M059J (cell line): Measurements from ENCODE around the gene LRRN2. TPM values are rescaled to one million over a fixed set of nuclear protein-coding genes. Genes with fewer than 3 reads are reported as not detected.
"Not testable (repeated sequence)": the region's sequence is repeated elsewhere in the genome, so short reads cannot be mapped to it uniquely, and the experiment has no call there.

ENCODE experiments used
- DNase-seq: peaks from one replicate; pipeline ENCODE4 v3.0.0-alpha.2; 2012; ENCODE audit warnings: low read depth
- total RNA-seq: library from RNA; depleted of rRNA; stranded (reverse); fragments of >200 nt; shearing (Covaris generic); gene quantifications from 2 replicates; pipeline ENCODE4 v1.2.3, GENCODE V29; 2014

LRRN2 gene
- total RNA-seq, 1 experiment from 2014 or later = 0.02 TPM

DNA sequence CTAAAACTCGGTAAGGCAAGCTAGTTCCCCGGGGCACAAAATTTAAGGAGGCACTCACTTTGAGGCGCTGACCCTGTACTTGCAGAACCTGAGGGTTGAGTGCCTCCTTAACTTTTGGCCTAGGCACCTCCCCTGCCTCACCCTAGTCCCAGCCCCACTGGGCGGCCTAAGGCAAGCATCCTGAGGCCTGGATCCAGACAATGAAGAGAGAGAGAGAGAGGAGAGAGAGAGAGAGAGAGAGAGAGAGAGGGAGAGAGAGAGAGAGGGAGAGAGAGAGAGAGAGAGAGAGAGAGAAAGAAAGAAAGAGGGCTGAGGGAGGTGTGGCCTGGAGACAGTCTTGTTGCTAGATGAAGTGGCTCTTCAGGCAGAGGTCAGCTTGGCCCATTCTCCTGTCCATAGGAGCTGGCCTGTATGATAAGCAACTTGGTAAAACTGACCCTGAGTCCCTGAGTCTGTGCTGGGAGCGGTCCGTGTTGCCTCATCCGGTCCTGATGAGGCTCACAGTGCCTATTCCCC lies 7.4 kb upstream of the LRRN2 start:
- no peak for DNase-seq

DNA sequence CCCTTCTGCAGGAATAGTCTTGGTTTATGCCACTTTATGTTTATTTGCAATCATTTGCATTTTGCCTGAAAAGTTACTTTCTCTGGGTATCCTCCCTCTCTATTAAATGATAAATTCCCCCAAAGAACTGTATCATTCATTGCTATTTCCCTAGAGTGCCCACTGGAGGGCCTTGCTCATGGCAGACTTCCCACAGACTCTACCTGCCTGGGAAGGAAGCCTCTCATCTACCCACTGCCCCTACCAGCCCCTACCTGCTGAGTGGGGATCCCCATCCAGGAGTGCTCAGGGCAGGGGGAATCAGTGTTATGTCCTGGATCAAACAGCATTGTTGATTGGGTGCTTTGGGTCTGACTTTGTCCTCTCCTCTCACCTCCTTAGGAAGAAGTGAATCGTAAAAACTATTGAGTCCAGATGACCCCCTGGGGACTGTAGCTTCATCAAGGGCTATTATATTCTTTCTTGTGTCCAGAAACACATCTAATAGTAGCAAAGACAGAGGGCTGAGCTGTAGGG lies 6.8 kb upstream of the LRRN2 start:
- no peak for DNase-seq

DNA sequence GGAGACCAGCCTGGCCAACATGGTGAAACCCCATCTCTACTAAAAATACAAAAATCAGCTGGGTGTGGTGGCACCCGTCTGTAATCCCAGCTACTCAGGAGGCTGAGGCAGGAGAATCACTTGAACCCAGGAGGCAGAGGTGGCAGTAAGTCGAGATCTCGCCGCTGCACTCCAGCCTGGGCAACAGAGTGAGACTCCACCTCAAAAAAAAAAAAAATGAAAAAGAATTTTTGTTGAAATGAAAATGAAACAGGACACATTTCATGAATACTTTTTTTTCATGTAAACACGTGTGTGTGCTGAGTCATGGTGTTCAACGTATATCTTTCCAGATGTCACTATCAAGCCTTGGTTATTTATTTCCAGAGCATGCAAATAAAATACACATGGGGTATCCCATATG lies 5.8 kb upstream of the LRRN2 start:
- DNase-seq = not testable (repeated sequence)

DNA sequence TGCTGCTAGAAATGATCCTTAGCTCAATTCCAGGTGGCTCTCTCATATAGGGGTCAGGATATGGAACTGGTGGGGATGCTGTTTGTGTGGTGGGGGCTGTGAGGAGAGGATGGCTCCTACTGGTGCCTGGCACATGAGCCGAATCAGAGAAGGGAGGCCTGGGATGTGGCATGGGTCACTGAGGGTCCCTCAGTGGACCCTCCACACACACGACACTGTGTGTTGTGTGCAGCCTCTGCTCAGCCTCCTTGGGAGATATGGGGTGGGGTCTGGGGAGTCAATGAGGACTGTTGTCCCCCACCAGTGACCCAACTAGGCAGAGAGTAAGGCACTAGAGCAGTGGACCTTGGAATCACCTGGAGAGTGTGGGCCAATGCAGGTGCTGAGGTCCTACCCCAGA lies 3.2 kb upstream of the LRRN2 start:
- DNase-seq = no peak

DNA sequence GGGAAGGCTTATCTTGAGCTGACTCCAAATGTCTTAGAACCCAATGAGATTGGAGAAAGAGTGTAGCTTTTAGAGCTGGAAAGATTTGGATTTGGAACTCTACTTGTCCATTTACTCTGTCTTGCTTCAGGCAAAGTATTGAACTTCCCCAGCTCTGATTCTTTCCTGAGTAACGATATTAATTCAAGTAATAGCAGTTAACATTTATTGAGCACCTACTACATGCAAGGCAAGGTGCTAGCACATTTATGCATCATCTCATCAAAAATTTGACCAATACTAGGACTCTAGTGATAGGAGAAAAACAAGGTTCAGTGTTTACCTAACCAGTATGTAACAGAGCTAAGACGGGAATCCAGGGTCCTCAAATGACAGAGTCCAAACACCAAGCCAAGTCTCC lies 2.5 kb upstream of the LRRN2 start:
- no peak for DNase-seq

DNA sequence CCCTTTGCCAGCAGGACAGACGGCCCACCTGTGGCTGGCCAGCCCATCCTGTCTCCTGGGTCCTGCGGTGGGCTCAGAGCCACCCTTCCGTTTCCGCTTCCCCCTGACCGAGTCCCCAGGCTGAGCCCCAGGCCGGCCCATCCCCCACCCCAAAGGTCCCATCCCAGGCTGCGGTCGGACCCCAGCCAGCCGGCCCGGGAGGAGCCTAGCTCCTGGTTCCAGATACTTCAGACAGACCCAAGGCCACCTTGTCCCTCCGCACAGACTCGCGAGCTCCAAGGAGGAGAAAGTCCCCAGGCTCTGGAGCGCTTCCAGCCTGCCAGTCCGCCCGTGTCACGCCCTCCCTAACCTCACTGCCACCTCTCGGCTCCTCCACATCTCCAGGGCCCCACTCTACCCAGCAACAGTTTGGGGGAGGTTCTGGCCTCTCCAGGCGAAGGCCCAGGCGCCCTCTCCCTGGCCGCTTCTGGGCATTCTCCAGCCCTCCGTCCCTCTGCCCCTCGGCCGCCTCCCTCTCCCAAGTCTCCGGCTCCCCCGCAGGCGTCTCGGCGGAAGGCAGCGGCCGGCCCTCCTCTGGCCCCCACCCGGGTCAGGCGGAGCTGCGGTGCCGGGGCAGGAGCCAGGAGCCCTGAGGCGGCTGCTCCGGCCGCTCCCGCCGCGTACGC lies 835 bp downstream of the LRRN2 start:
- peak; percentile 11 for DNase-seq

DNA sequence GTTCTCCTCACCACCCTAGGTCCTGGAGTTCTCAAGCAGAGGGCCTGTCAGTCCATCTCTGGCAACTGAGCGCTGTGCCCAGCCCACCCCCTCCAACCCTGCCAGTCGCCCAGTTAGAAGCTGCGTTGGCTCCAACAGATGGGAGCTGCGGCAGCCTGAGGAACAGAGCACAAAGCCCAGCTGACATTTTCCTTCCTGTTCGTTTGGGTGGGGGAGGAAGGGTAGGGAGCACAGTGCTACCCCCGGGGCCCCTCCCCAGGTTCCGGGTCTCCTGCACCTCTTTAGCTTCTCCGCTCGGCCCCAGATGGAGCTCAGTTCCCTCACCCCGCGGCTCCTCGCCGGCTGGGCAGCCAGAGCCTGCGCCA lies 1.4 kb downstream of the LRRN2 start:
- DNase-seq = no peak

DNA sequence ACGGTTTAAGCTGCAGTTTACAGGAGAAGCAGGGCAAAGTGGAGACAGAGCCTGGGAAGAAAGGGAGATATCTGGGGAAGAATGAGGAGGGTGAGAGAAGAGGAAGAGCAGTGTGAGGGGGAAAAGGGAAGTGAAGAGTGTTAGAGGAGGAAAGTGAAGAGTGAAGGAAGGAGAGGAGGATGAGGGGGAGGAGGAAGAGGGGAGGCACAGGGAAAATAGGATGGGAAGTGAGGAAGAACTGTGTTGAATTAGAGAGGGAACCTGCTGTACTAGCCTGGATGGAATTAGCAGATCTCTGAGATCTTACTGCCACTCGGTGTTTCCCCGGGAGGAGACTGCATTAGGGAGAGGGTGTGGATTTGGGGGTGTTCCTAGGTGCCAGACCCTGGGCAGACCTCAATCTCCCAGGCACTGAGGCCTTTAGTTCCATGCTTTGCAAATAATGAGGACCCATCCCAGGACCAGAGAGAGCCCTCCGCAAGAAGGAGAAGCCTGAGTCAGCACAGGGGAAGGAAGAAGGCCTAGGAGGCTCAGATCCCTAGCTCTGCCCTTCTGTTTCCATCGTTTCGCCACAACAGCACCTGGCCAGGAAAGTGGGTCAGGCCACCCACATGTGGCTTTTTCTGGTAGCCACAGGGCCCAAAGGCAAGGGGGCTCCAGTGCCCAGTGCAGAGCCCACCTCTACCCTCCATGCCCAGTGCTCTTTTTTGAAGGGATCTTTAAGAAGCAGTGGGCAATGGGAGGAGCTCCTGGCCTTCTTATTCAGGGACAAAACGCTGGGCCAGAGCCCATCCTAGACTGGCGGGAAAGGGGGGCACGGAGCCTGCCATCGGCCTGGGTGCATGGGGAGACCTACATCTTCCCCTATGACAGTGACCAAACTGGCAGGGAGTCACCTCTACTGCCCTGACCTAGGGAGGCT lies 2.0 kb downstream of the LRRN2 start:
- no peak for DNase-seq

DNA sequence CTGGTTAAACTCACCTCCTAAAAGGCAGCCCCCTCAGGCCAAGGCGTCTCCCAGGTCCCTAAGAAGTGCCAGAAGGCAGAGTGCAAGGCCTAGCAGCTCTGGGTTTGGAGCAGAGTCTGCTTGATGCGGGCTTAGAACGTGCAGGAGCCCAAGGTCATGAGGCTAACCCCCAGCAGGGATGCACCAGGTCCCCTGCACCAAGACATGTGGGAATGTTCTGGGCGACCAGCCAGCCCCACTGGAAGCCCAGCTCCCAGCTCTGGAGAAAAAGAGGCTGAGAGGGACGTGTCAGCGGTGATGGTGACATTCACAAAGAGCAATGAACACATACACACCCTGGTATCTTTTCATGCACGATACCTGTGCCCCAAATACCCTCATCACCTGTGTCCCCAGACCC lies 5.1 kb downstream of the LRRN2 start:
- no peak for DNase-seq

DNA sequence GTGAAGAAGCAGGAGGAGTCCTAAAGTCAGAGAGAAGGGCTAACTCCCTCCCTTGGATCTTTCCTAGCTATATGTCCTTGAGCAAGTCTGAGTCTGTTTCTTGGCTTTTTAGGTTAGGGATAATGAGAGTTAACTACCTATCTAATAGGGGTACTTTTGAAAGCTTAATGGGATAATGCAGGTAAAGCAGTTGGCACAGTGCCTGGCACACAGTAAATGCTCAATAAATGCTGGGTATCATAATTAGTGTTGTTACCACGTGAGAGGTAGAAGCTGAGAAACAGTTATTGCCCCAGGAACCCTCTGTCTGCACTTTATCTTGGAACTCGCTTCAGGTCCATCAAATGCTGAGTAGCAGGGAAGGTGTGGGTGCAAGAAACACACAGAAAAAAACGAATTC lies 5.5 kb downstream of the LRRN2 start:
- DNase-seq = no peak

DNA sequence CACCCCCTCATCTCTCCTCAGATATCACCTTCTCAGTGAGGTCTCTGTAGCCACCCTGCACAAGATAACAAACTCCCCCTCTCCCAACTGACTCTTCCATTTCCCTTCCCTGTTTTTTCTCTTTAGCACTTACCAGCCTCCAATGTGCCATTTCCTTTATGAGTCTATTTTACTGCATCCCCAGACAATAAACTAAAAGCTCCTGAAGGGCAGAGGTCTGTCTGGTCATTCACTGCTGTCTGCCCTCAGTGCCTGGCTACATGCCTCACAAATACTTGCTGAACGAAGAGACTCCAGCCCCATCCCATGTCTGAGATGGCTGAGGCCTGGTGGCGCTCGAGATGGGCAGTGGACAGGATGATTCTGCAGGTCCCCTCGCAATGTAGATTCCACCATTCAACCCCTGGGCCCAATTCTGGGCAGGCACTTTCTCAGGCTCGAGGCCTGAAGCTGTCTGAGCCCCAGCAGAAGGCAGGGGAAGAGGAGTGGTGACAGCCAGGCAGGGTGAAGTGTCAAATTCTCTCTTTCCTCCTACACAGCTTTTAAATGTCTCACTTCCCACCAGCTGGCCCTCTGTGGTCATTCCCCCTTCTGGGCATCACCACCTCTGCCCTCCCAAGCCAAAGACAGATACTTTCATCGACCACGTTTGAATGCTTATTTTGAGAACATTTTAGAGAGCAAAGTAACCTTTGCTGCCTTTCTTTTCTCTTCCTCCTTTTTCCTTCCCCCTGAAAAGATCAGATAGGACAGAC lies 6.6 kb downstream of the LRRN2 start:
- DNase-seq = no peak

DNA sequence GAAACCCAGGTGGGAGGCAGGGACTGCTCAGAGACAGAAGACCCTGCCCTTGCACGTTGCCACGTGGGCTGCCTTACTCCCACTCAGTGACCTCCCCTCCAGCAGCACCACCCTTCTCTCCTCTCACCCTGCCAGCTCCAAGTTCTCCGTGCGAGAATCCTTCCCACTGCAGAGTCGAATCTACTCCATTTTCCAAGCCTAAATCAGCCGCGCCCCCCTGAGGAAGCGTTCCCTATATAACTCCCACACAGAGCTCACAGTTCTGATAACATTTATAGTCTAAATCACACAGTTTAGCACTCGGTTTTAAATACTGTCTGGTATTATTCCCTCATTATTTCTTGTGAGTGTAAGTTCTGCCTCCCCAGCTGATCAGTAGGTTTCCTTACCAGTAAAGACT lies 7.7 kb downstream of the LRRN2 start:
- DNase-seq = no peak

DNA sequence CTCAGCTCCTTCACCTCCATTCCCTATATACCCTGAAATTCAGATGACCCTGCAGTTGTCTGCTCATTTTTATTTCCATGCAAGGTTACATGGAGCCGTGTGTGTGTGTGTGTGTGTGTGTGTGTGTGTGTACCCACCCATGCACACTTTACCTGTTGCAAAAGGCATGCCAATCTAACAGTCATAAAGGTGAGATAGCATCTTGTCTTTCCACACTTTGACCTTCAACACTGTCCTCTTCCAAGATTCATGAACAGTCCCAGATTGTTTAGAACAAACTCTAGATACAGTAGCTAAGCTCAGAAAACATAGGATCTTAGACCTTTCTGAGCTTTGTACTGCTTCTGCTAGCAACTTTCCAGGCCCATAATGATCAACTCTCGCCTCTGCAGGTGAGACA lies 9.5 kb downstream of the LRRN2 start:
- DNase-seq = no peak

DNA sequence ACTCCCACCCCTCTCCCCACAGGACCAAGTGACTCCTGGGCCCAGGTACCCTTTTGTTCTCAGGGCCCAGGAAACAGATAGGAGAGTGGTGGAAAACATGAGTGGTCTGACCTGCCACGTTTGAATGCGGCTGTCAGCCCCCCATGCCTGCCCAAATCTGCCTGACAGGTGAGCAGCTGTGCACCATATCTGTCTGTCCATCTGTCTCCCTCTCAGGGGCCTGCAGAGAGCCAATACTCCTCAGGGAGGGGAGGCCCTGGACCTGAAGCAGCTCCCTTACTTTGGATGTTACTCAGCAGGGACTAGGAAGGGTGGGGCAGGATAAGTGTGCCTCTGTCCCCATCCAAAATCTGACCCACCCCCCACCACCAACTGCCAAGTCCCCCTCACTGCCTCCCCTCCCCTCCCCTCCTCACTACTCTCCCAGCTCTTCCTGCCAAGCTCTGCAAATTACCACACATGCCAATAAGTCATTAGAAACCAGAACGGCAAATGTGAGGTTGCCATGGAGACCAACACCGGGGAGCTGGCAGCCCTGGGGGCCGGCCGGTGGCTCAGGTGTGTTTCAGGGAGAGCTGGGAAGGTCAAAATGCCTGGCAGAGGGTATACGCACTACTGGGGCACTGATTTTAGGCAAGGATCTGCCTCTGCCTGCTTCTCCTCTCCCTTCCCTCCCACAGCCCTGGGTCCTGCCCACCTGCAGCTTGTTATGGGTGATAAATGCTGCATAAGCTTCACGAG lies 11.5 kb downstream of the LRRN2 start:
- no peak for DNase-seq

DNA sequence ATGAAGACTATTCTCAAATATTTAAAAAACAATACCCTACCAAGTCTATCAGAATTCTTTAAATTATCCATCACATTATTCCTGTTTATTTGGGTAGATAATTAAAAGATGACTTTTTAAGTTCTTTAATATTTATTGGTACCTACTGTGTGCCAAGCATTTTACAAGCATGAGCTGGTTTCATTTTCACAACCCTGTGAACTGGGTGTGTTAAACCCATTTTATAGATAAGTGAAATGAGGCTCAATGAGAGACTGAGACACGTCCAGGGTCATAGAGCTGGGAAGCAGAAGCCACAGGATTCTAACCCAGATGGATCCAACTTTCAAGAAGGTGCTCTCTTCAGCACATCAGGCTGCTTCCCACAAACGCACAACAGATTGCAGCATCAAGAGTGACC lies 12.3 kb downstream of the LRRN2 start:
- DNase-seq = no peak

DNA sequence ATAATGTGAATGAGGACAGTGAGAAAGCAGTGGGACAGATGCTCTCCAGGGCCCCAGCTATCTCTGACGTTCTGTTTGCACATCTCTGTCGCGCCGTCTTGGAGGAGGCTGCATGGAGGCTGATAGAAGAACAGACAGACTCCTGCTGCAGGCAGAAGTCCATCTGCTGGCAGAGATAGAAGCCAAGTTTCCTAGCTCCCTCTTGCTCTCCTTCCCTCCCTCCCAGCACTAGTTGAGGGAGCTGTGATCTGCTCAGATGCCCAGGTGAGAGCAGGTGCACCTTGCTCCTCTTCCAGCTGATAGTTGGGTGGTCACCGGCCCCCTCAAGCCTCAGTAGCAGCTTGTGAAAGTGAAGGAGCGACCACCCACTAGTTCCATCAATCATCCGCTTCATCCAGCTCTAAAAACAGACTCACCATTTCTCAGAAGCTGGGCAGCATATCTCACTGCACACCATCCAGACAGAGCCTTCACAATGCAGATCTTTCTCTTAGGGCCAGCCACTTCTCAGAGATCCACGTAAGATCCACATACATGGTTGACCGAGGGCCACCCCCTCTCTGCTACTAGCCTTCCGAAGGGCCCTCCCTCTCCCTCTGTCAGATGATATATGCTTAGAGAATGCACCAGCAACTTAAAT lies 12.9 kb downstream of the LRRN2 start:
- DNase-seq = no peak

DNA sequence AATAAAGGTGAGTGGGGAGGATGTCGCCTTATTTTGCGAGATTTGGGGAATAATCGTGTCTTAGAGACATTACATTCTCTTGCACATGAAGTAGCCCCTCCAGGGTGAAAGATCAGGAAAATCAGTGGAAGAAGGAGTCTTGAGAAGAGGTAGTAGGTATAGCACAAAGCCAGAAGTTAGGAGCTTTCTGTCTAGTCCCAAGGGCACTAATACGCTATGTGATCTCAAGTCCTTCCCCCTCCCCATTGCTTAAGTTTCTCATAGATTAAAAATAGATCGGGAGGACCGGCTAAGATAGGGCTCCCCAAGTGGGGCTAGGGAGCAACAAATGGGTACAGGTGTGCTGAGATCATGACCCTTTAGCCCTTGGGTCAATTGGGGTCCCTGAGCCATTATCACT lies 13.5 kb downstream of the LRRN2 start:
- DNase-seq = no peak

DNA sequence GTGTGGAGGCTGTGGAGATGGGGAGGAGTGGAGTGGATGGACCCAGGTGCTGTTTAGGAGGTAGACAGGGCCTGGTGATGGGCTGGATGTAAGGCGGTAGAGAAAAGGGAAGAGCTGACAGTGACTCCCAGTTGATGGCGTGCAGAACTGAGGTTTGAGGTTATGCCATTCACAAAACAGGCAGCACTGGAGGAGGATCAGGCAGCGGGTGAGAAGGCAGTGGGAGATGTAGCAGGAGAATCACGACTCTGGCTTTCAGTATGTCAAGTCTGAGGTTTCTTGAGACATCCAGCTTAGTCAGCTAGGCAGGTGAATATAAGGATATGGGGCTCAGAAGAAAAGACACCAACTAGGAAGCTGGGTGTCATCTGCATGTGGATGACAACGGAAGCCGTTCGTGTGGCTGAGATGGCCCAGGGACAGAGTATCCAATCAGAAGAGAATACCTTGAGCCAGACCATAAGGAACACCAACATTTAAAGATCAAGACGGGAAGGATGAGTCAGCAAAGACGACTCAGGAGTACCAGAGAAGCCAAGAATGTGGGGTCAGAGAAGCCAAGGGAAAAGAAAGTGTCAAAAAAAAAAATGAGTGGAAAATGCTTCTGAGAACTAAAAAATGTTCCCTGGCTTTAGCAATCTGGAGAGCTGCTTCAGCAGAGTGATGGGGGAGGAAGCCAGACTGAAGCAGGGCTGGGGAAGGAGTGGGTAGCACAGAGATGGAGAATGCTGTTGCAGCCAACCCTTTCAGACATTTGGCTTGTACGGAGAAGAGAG lies 15.2 kb downstream of the LRRN2 start:
- DNase-seq = peak; percentile 52

DNA sequence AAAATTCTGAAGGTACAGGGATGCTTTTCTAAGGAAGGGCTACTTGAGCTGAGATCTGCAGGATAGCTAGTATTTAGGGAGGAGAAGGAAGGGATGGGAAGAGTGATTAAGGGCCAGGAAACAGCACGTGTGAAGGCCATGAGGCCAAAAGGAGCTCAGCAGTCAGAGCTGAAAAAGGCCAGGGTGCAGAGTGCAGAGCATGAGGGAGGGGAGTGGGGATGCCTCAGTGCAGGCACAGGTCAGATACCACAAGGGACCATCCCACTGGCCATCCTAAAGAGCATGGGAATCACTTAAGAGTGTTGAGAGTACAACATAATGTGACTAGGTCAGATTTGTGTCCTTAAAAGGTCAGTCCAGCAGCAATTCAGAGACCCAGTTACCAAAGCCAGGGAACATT lies 16.0 kb downstream of the LRRN2 start:
- no peak for DNase-seq

DNA sequence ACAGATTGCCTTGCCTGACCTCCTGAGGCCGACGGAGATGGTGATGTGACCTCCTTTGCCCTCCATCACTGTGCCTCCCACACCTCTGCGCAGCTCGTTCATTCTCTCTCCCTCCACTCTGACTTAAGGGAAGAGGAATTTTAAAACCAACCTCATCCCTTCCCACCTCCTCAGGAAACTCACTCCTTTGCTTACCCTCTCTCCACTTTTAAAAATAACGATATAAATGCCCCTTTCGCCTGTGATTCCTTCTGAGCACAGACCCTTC lies 21.2 kb downstream of the LRRN2 start:
- no peak for DNase-seq
